ENCODE results near the gene MBNL2. TPM values are rescaled to one million over a fixed set of nuclear protein-coding genes. Genes with fewer than 3 reads are reported as not detected.
A peak's percentile ranks its signal among the peaks of the same experiment; 100 is the strongest.

MBNL2 gene
- total and polyA plus RNA-seq, 2 of the 13 experiments (the other 11 are each of a cell fraction or from before 2014, with no cell fraction given): 30.8 to 59.0 TPM

GRCh38 chr13:97221989-97222700, at the start of gene MBNL2 (continued):
- TF ChIP-seq, protein P1, sequence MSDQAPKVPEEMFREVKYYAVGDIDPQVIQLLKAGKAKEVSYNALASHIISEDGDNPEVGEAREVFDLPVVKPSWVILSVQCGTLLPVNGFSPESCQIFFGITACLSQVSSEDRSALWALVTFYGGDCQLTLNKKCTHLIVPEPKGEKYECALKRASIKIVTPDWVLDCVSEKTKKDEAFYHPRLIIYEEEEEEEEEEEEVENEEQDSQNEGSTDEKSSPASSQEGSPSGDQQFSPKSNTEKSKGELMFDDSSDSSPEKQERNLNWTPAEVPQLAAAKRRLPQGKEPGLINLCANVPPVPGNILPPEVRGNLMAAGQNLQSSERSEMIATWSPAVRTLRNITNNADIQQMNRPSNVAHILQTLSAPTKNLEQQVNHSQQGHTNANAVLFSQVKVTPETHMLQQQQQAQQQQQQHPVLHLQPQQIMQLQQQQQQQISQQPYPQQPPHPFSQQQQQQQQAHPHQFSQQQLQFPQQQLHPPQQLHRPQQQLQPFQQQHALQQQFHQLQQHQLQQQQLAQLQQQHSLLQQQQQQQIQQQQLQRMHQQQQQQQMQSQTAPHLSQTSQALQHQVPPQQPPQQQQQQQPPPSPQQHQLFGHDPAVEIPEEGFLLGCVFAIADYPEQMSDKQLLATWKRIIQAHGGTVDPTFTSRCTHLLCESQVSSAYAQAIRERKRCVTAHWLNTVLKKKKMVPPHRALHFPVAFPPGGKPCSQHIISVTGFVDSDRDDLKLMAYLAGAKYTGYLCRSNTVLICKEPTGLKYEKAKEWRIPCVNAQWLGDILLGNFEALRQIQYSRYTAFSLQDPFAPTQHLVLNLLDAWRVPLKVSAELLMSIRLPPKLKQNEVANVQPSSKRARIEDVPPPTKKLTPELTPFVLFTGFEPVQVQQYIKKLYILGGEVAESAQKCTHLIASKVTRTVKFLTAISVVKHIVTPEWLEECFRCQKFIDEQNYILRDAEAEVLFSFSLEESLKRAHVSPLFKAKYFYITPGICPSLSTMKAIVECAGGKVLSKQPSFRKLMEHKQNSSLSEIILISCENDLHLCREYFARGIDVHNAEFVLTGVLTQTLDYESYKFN (CRISPR knock-in tag; conservative IDR thresholded peaks at IDR 0.05): 0 out of 2 replicates have a peak, but pooled peaks have one; percentile 12
- TF ChIP-seq NFYB (CRISPR knock-in tag; IDR thresholded peaks at IDR 0.05): peak; percentile 81
- peak; percentile 59 for TF ChIP-seq SIN3A (IDR thresholded peaks at IDR 0.05; ENCODE audit: borderline replicate concordance, low read depth, low read length)
- TF ChIP-seq TCF7 (IDR thresholded peaks at IDR 0.05; ENCODE audit: low read depth): no peak
- TF ChIP-seq MED1 (CRISPR knock-in tag; IDR thresholded peaks at IDR 0.05): peak; percentile 66
- TF ChIP-seq PRDM15 (CRISPR knock-in tag; IDR thresholded peaks at IDR 0.05): no peak
- TF ChIP-seq CBX5 (CRISPR knock-in tag; IDR thresholded peaks at IDR 0.05; ENCODE audit: borderline replicate concordance): no peak
- peak; percentile 75; the same call in 1 of the 2 replicates for TF ChIP-seq ZNF136 (CRISPR knock-in tag; IDR thresholded peaks at IDR 0.05; ENCODE audit: low read depth)
- TF ChIP-seq ZNF652 (CRISPR knock-in tag; IDR thresholded peaks at IDR 0.05; ENCODE audit: borderline replicate concordance, low read depth): 0 out of 2 replicates have a peak, but pooled peaks have one; percentile 24
- TF ChIP-seq HBP1 (CRISPR knock-in tag; IDR thresholded peaks at IDR 0.05; ENCODE audit: low read depth): peak; percentile 16; the same call in 1 of the 2 replicates
- peak; percentile 69 for TF ChIP-seq KMT2B (CRISPR knock-in tag; IDR thresholded peaks at IDR 0.05)
- no peak for TF ChIP-seq ZNF317 (CRISPR knock-in tag; IDR thresholded peaks at IDR 0.05)
- TF ChIP-seq ZNF614 (CRISPR knock-in tag; IDR thresholded peaks at IDR 0.05; ENCODE audit: borderline replicate concordance): 0 out of 2 replicates have a peak, but pooled peaks have one; percentile 34
- TF ChIP-seq POLR2A (IDR thresholded peaks at IDR 0.05; ENCODE audit: insufficient read depth in 1 of 2, low read depth in 2 of 2, low read length in 2 of 2): peak; percentile 71 to 87; a peak in 3 of 4 replicates
- TF ChIP-seq ZNF501 (CRISPR knock-in tag; IDR thresholded peaks at IDR 0.05): peak; percentile 75
- no peak for TF ChIP-seq ZNF616 (CRISPR knock-in tag; IDR thresholded peaks at IDR 0.05; ENCODE audit: low read depth)
